OCI-M1 (cell line): ENCODE measurements around the gene FAXDC2.
"Not testable (repeated sequence)": the region's sequence is repeated elsewhere in the genome, so short reads cannot be mapped to it uniquely, and the experiment has no call there.

Experiments
- DNase-seq: peaks from one replicate; lab custom pipeline; 2025; lab: John Stamatoyannopoulos, UW

Gene FAXDC2

DNA sequence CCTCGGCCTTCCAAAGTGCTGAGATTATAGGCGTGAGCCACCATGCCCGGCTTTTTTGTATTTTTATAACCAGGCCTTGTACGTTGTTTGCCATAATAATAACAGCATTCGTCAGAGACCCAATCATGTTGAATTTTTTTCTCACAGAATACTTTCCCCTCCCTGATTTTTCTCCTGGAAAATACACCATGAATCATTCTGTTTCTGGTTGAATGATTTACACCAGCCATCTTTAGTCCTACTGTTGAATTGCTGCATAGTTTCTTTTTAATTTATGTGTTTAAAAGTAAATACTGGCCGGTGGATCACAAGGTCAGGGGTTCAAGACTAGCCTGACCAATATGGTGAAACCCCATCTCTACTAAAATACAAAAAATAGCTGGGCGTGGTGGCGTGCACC lies 11.5 kb upstream of the FAXDC2 start:
- DNase-seq = no peak

DNA sequence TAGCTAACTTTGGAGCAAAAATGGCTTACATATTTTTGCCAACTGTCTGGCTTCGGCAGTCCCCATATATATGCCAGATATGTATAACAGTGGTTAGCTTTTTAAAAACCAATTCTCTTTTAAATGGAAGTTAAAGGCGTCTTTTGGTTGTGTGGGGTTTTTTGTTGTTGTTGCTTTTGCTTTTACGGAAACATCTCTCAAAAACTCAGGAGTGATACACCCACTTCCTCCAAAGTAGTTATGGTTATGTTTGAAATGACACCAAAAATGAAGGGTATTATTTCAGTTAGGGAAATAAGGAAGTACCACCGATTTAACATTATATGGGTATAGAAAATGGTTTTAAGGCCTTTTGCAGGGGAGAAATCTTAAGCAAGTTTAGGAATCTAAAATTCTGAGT lies 10.4 kb upstream of the FAXDC2 start:
- peak; percentile 45 for DNase-seq

DNA sequence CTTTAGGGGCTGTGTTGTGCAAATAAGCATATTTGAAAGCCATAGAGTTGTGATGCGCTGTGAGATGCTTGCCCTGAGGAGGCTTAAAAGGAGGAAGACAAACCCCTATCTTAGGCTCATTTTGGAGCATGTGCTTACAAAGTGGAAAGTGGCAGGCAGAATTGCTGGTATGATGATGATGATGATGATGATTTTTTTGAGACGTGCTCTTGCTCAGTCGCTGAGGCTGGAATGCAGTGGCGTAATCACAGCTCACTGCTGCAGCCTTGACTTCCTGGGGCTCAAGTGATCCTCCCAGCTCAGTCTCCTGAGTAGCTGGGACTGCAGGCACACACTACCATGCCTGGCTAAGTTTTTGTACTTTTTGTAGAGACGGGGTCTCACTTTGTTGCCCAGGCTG lies 9.7 kb upstream of the FAXDC2 start:
- DNase-seq = peak; percentile 32

DNA sequence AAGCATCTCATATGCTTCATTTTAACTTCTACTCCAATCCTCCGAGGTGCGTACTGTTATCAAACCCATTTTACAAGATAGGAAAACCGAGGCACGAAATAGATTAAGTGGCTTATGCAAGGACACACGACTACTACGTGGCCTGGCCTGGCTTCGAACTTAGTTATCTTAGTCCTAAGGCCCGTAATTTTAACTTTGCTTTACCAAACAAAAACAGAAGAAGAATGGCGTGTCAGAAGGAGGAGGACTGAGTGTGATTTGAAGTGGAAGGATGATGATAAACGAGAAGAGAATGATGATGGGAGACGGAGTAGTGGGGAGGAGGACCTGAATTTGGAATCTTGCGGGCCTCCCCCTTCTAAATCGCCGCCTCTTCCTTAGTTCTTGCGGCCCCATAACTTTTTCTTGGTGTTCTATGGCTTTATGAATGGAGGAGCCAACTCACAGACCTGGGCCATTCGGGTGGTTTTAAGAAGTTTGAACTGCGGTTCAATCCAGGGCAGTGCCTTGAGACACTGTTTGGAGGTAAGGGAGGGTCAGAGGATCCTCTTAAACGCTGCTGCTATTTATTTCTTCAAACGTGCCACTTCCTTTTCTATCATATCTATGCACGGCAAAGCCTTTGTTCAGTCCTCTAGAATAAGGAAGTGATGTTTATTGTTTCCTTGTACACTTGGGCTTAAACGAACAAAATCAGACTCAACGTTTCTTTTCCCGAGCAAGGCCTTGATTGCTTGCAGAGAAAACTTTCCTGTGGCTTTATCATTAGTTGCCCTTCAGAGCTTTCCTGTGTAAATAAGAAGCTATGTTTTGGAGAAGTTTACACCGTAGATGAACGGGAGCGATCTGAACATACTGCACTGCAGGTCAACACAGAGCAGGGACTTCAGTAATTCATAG lies 8.8 kb upstream of the FAXDC2 start:
- peak; percentile 79 for DNase-seq

DNA sequence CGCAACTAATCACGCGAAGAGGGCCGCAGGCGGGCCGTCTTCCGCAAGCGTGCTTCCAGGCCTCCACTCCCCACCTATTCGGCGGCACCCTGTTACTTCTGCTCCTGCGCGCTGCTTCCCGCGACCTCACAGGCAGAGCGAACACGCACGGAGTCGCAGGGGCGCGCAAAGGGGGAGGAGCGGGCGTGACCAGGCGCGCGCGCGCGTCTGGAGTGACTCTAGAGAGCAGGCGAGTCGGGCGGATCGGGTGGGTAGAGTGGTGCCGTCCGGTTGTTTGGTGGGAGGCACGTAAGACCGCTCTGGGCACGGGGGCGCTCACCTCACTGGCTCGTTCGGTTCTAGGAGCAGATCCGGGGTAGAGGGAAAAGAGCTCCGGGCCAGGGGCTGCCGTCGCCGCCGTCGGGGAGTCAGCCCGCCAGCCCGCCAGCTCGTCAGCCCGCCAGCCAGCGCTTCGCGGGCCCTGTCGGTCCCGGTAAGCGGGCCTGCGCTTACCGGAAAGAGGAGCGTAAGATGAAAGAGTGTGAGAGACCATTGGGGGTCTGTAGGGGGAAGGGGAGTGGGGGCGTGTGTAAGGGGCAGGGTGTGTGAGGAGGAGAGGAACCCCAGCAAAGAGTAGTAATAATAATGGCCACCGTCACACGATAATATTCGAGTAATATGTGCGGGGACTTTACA lies 8.0 kb upstream of the FAXDC2 start, which contains the start of gene CNOT8:
TSS of gene CNOT8 (plus strand) at position 331 of the 675 bp plus-strand sequence. CDS start 4,652 bp downstream, outside the sequence.
- DNase-seq = peak; percentile 98

DNA sequence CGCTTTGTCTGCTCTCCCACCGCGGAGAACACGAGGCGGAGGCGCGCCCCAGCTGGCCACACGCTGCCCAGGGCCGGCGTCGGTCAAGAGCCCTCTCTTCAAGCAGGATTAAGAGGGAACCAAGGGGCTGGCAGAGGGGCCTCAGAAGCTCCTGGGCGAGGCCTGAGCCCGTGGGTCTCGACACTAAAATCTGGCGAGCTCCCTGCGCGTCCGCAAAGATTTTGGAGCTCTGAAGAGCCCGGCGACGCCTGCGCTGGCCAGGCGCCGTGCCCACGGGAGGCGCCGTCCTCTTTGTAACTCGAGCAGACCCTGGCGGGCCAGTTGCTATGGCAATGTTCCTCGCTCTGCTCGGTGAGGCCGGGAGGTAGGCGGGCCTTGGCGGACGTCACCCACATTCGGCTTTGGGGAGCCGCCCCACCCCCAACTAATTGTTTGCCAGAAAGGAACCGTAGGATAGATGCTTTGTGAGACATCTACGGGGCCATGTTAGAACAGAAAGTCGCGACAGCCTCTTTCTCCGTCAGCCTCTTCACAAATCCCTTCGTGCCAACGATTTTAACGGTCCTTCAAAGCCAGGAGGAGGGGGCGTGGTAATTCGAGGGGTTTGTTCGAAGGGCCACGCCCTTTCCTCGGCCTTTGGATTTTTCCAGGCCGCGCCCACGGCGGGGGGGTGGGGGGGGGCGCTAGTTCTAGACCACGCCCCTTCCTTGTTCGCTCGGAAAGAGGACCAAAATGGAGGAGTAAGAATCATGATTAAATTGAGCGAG lies 7.3 kb upstream of the FAXDC2 start:
- peak; percentile 98 for DNase-seq

DNA sequence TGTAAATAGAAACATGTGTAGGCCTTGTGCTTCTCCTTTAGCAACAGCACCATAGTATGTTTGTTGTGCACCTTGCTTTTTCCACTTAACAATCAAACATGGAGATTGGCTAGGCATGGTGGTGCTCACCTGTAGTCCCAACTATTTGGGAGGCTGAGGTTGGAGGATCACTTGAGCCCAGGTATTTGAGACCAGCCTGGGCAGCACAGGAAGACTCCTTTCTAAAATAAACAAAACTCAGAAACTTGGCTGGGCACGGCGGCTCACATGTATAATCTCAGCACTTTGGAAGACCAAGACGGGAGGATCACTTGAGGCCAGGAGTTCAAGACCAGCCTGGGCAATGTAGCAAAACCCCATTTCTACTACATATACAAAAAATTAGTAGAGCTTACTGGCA lies 948 bp upstream of the FAXDC2 start:
- DNase-seq = no peak

DNA sequence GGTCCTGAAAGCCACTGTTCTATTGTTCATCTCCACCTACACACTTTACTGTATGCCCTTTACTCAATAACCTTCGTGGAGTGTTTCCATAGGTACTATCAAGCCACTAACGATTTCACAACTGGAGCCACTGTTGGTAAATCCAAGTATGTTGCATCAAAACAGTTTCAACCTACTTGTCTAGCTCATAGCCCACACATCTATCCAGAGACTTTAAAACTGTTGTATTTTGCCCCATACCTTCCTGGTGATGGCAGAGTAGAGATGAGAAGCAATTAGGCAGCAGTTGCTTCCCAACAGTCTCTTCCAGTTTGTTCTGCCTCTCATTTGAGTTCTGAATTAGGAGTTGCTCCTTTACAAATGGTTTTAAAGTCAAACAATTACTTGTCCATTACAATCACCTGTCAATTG lies 607 bp downstream of the FAXDC2 start:
- DNase-seq = peak; percentile 66

DNA sequence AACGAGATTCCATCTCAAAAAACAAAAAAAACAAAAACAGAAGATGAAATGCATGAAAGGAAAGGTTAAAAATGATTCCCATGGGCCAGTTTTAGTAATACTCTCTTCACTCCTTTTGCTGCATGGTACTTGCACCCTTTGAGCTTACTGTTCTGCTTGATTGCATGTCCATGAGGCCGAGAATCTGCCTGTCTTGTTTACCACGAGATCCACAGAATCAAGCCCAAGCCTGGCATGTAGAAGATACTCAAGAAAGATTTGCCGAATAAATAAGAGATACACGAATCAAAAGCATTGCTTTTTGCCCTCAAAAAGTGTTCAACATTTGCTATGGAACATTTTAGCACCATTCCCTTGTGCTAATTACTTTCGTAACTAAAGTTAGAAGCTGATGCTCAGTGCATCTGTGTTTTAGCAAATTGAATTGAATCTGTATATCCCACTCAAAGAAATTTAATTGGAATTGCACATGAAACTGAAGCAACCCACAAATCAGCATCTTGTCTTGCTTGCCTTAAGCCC lies 1.1 kb downstream of the FAXDC2 start:
- DNase-seq = no peak

DNA sequence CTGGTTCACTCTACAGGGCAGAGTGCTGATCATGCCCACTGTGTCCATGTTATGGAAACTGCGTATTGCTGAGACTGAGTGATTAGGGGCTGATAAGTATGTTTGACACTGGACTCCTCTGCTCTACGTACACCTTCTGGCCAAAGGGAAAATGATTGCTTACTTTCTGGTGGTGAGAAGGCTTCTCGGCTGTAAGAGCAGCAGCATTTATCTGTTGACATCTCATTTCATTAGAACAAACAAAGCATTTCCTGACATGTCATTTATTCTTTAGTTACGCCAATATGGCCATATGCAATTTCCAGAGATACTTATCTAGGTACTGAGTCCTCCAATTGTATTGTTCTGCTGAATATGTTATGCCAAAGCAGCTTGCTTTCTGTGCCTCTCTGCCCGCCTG lies 5.6 kb downstream of the FAXDC2 start:
- DNase-seq = no peak

DNA sequence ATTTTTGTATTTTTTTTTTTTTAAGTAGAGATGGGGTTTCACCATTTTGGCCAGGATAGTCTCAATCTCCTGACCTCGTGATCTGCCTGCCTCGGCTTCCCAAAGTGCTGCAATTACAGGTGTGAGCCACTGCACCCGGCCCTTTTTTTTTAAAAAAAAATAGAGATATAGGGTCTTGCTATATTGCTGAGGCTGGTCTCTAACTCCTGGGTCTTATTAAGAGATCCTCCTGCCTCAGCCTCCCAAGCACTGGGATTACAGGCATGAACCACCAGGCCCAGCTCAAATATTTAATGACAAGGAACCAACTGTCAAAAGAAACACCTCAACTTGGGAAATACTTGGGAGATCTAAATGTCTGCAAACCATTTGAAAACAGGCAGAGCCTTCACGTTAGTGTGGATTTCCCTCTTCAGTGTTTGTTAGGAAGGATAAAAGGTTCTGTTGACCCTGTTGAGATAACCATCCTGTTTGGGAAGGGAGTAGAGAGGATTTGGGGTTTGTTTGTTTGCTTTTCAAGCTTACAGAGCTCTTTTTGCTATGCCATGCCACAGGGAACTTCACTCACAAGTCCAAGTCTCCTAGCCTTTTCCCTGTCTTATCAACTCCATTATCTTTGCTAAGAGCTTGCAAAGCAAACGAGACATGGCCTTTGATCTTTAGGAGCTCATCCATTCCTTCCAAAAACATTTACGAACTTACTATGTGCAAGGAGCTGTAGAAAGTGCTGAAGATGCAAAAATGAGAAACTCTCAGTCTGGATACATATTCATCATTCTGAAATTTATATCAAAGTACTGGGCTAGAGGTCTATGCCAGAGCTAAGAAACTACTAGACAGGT lies 7.5 kb downstream of the FAXDC2 start:
- no peak for DNase-seq

DNA sequence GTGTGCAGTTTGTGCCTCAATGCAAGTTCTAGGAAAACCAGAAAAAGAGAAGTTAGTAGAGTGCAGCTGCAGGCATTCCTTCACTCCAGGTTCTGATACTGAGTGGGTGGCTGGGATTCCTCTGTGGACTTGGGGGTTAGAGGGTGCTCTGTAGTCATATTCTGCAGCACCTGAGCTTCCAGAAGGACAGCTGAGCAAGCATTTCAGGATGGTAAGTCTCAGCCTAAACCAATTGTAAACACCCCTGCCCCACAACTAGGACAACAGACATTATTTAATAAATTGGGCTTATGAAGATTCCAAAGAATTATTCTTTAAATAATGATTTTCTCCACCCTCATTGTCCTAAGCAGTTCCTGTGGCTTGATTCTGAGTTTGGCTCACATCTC lies 9.1 kb downstream of the FAXDC2 start:
- DNase-seq = no peak

DNA sequence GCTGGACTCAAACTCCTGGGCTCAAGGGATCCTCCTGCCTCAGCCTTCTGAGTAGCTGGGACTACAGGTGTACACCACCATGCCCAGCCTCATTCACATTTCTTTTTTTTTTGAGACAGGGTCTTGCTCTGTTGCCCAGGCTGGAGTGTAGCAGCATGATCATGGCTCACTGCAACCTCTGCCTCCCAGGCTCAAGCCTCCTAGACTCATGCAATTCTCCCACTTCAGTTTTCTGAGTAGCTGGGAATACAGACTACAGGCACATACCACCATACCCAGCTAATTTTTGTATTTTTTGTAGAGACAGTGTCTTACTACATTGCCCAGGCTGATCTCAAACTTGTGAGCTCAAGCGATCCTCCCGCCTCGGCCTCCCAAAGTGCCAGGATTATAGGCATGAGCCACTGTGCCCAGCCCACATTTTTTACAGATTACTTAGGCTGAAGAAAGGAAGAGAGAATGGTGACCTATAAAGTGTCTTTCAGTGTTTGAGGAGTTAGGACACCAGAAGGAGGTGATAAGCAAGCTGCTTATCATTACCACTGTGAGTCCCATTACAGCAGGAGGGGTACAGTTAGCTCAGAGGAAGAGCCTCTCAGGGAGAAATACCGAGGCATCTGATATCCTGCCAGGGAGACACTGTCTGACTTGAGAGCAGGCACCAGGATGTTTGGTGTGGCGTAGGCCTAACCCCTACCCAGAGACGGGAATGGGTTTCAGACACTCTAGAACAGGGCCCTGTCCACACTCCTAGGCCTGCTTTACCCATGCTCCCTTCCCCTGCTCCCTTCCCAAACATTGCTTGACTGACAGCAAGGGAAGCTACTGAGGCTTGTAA lies 9.7 kb downstream of the FAXDC2 start:
- DNase-seq = peak; percentile 94

DNA sequence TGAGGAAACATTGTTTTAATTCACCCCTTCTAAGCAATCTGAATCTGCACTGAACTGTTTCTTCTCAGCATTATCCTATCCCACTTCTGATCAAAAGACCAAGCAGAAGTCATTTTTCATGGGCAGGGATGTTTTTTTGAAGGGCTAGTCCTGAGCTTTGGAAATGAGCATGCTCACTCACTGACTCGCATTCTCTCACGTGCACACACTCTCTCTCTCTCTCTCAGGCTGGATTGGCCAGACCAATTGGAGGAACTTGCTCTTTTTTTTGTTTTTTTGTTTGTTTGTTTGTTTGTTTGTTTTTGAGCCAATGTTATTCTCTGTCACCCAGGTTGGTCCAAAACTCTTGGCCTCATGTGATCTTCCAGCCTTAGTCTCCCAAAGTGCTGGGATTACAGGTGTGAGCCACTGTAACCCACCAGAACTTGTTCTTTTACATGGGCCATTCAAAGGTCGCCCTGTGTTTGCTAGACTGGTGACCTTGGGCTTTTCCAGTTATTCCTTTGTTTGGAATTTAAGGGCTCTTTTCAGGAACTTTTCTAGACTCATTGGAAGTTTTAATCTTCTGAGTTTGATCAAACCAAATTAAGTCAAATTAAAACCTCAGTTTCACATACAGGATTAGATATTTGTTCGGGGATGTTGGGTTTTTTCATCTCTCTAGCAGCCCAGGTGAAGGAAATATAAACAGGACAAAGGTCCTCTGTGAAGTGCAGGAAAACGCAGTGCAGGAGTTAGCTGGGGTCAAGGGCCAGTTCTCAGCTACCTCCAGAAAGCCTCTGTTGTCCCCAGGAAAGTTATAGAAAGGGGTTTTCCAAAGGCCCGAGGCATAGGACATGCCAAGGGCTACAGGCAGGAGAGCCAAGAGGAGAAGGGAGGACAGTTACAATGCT lies 13.1 kb downstream of the FAXDC2 start:
- no peak for DNase-seq

DNA sequence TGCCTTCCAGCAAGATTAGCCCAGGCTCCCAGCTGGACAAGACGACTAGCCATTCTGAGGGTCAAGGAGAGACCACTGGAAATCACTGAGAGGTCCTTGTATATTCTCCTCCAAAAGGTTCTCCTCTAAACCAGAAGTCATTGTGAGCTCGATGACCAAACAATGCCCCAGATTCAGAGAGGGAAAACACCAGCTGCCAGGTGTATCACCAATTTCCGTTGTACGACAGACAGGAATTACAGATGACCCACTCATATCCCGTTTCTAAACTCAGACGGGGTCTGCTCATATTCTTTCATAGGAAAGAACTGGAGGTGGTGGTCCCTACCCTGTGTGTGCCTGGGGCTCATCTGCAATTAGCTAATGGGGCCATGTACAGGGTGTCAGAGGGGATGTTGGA lies 14.2 kb downstream of the FAXDC2 start:
- no peak for DNase-seq

DNA sequence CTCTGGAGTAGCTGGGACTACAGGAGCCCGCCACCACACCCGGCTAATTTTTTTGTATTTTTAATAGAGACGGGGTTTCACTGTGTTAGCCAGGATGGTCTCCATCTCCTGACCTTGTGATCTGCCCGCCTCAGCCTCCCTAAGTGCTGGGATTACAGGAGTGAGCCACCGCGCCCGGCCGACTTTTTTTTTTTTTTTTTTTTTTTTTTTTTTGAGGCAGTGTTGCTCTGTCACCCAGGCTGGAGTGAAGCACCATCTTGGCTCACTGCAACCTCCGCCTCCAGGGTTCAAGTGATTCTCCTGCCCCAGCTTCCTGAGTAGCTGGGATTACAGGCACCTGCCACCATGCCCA lies 14.7 kb downstream of the FAXDC2 start:
- not testable (repeated sequence) for DNase-seq

DNA sequence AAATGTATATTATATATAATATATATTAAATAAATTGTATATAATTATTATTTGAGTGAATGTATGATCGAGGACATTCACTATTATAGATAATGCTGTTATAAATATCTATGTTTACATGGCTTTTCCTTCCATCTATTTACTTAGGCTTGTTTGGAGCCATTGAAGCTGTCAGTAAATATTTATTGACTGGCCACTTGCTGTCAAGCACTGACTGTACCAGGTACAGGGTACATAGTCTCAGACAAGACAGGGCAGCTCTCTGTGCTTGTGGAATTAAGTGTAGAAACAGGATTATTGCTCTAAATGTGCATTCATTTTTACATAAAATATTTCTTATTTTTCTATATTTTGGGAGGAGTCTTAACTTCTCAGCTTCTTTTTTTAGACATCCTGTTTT lies 16.4 kb downstream of the FAXDC2 start:
- no peak for DNase-seq

DNA sequence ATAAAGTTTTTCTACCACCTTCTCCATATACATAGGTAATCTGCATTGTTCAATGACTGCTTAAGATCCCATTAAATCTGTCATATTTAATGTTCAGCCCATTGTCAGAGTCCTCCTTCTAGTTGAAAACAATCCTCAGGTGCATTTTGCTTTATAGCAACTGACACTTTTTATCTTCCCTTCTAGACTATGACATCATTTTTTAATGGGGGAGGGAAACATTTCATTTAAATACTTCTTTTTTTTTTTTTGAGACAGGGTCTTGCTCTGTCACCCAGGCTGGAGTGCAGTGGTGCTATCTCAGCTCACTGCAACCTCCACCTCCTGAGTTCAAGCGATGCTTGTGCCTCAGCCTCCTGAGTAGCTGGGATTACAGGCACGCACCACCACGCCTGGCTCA lies 17.6 kb downstream of the FAXDC2 start:
- peak; percentile 8 for DNase-seq

DNA sequence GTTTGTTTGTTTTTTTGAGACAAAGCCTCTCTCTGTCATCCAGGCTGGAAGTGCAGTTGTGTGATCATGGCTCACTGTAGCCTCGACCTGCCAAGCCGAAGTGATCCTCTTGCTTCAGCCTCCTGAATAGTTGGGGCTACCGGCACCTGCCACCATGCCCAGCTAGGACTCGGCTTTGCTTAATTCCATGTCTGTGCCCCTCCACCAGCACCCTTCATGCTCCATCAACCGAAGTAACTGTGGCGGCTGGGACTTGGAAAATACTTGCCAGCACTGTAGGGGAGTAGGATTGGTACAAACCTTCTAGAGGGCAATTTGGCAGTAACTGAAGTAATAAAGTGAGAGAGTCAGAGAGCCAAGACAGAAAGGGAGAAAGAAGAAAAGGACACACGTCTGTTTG lies 19.0 kb downstream of the FAXDC2 start:
- no peak for DNase-seq

DNA sequence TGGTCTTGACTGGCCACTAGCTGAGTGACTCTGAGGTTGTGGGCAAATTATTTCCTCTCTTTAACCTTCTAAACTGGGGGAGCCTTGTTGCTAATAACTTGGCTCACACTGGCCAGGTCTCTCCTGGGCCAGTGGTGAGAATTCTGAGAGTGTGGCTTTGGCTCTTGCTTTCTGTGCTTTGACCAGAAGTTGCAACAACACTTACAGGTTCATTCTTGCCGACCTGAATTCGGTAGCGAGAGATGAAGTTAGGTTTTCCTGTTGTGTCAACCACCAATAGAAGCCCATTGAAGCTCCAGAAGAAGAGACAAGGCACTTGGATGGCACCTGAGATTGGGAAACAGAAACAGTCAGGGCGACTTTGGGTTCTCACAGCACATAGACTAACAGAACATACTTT lies 19.8 kb downstream of the FAXDC2 start:
- no peak for DNase-seq
